Smooth muscle cell (in vitro differentiated cells): ENCODE data around the gene TTLL11. TPM values are rescaled to one million over a fixed set of nuclear protein-coding genes. Genes with fewer than 3 reads are reported as not detected.
"Not testable (repeated sequence)": the region's sequence is repeated elsewhere in the genome, so short reads cannot be mapped to it uniquely, and the experiment has no call there.

ENCODE experiments used
- DNase-seq: peaks from one replicate; lab custom pipeline; 2025; ENCODE audit not compliant: unreplicated experiment; lab: John Stamatoyannopoulos, UW
- H2AFZ ChIP-seq: fragments of 200-600 bp; sonication (generic); 2 replicates; pipeline ENCODE4 v1.6.0; 2016; ENCODE audit warnings: antibody characterized with exemption, low read depth, mild to moderate bottlenecking
- H3F3A ChIP-seq: fragments of 200-600 bp; sonication (generic); 2 replicates; pipeline ENCODE4 v1.6.0; 2017; ENCODE audit warnings: antibody characterized with exemption, low read depth
- H3K27ac ChIP-seq: fragments of 200-600 bp; sonication (generic); 2 replicates; pipeline ENCODE4 v1.5.1; 2016; ENCODE audit warnings: low read depth, mild to moderate bottlenecking
- H3K27me3 ChIP-seq: fragments of 200-600 bp; sonication (generic); 2 replicates; pipeline ENCODE4 v1.6.1; 2016; ENCODE audit warnings: low read depth, mild to moderate bottlenecking
- H3K36me3 ChIP-seq: fragments of 200-600 bp; sonication (generic); 2 replicates; pipeline ENCODE4 v1.5.1; 2016; ENCODE audit warnings: low read depth
- H3K4me1 ChIP-seq: fragments of 200-600 bp; sonication (generic); 2 replicates; pipeline ENCODE4 v1.5.1; 2016; ENCODE audit warnings: low read depth
- H3K4me2 ChIP-seq: fragments of 200-600 bp; sonication (generic); 2 replicates; pipeline ENCODE4 v1.6.0; 2016; ENCODE audit warnings: mild to moderate bottlenecking
- H3K4me3 ChIP-seq: fragments of 200-600 bp; sonication (generic); 2 replicates; pipeline ENCODE4 v1.5.1; 2016; ENCODE audit warnings: mild to moderate bottlenecking
- H3K79me2 ChIP-seq: fragments of 200-600 bp; sonication (generic); 2 replicates; pipeline ENCODE4 v1.6.0; 2016; ENCODE audit warnings: low read depth, mild to moderate bottlenecking
- H3K9ac ChIP-seq: fragments of 200-600 bp; sonication (generic); 2 replicates; pipeline ENCODE4 v1.6.0; 2016; ENCODE audit warnings: low read depth
- H3K9me3 ChIP-seq: fragments of 200-600 bp; sonication (generic); replicated peaks from 2 replicates; pipeline ENCODE4 v1.5.1; 2016; ENCODE audit warnings: low read depth
- H4K20me1 ChIP-seq: fragments of 200-600 bp; sonication (generic); 2 replicates; pipeline ENCODE4 v1.6.0; 2016; ENCODE audit warnings: low read depth
- CTCF ChIP-seq: fragments of 200-600 bp; sonication (generic); IDR thresholded peaks from 2 replicates; pipeline ENCODE4 v1.5.1; 2017; ENCODE audit warnings: borderline replicate concordance, mild to moderate bottlenecking, antibody characterized with exemption; ENCODE audit not compliant: insufficient read depth, poor library complexity, severe bottlenecking
- WGBS: methylation state at CpG from one replicate; pipeline ENCODE4 v1.1.7; 2016; ENCODE audit warnings: low lambda C conversion rate; 5-methylcytosine and 5-hydroxymethylcytosine counted together
- polyA plus RNA-seq: library from polyadenylated mRNA; unstranded; fragments of >200 nt; fragmentation: Nextera tagmentation; extraction: Ambion mirVana; gene quantifications from 2 replicates; pipeline ENCODE4 v1.2.1, GENCODE V29; 2016
- total RNA-seq: library from RNA; depleted of rRNA; stranded (reverse); fragments of >200 nt; gene quantifications from 2 replicates; pipeline ENCODE4 v1.2.3, GENCODE V29; 2014

TTLL11 gene
- total and polyA plus RNA-seq, 2 experiments from 2014 or later = 2.6 to 3.7 TPM

GRCh38 chr9:121897140-121897539 is 196.0 kb downstream of the TTLL11 start:
- no peak overlapping the region for H3K4me3 ChIP-seq
- no peak for DNase-seq
- no peak overlapping the region for H3K27ac ChIP-seq
- peaks cover 6% of the 10 kb centered on the region for H3K4me1 ChIP-seq
- 92% methylated on average over 10 of the region's 10 CpGs for WGBS
- no peak for TF ChIP-seq CTCF
- no peaks in the 10 kb centered on the region for H3K79me2 ChIP-seq
- no peaks in the 10 kb centered on the region for H4K20me1 ChIP-seq
- H2AFZ ChIP-seq = no peak overlapping the region
- H3K9ac ChIP-seq = no peak overlapping the region
- no peak overlapping the region for H3K4me2 ChIP-seq
- no peaks in the 10 kb centered on the region for H3K9me3 ChIP-seq
- H3F3A ChIP-seq = peaks cover 10% of the 10 kb centered on the region
- H3K36me3 ChIP-seq = no peaks in the 10 kb centered on the region
- no peaks in the 10 kb centered on the region for H3K27me3 ChIP-seq

- Histone ChIP-seq H3K4me1 (peaks cover under 1% of the 10 kb centered on the region), H3K36me3 (no peaks in the 10 kb centered on the region), H3K27ac (no peak overlapping the region), H3K79me2 (no peaks in the 10 kb centered on the region), H3K9ac (no peak overlapping the region), H3F3A (peaks cover 8% of the 10 kb centered on the region), H3K27me3 (no peaks in the 10 kb centered on the region), H2AFZ (no peak overlapping the region), H4K20me1 (no peaks in the 10 kb centered on the region), H3K9me3 (no peaks in the 10 kb centered on the region), H3K4me2 (no peak overlapping the region), H3K4me3 (no peak overlapping the region)
- DNase-seq = no peak
- TF ChIP-seq CTCF = no peak
- 95% methylated on average over 27 of the region's 27 CpGs for WGBS
Measured at GRCh38 chr9:121896545-121896943, 196.6 kb downstream of the TTLL11 start.

- H3K4me3 ChIP-seq = no peak overlapping the region
- WGBS = 85% methylated on average over 12 of the region's 12 CpGs
- H3K4me2 ChIP-seq = no peak overlapping the region
- H3K4me1 ChIP-seq = no peaks in the 10 kb centered on the region
- H4K20me1 ChIP-seq = no peaks in the 10 kb centered on the region
- peaks cover 2% of the 10 kb centered on the region for H3F3A ChIP-seq
- H2AFZ ChIP-seq = no peak overlapping the region
- H3K36me3 ChIP-seq = no peaks in the 10 kb centered on the region
- H3K27ac ChIP-seq = no peak overlapping the region
- DNase-seq = no peak
- no peak overlapping the region for H3K9ac ChIP-seq
- TF ChIP-seq CTCF = no peak
- H3K9me3 ChIP-seq = no peaks in the 10 kb centered on the region
- no peaks in the 10 kb centered on the region for H3K79me2 ChIP-seq
- H3K27me3 ChIP-seq = no peaks in the 10 kb centered on the region
Measured at GRCh38 chr9:121895818-121896544, 197.1 kb downstream of the TTLL11 start.

- Histone ChIP-seq H3K9me3 (no peaks in the 10 kb centered on the region), H3K4me1 (no peaks in the 10 kb centered on the region), H3K27ac (no peak overlapping the region), H3K9ac (no peak overlapping the region), H3F3A (no peaks in the 10 kb centered on the region), H2AFZ (no peak overlapping the region), H3K36me3 (no peaks in the 10 kb centered on the region), H3K27me3 (no peaks in the 10 kb centered on the region), H3K4me2 (no peak overlapping the region), H3K4me3 (no peak overlapping the region), H3K79me2 (no peaks in the 10 kb centered on the region), H4K20me1 (no peaks in the 10 kb centered on the region)
- DNase-seq = no peak
- WGBS = 67% methylated on average over 7 of the region's 7 CpGs
- no peak for TF ChIP-seq CTCF
Measured at GRCh38 chr9:121895358-121895757, 197.8 kb downstream of the TTLL11 start.

- H3K79me2 ChIP-seq, H3K9ac ChIP-seq, H3K4me2 ChIP-seq, DNase-seq, H3K4me3 ChIP-seq, H3K36me3 ChIP-seq, H3F3A ChIP-seq, H3K9me3 ChIP-seq, H4K20me1 ChIP-seq, H2AFZ ChIP-seq, H3K4me1 ChIP-seq, H3K27me3 ChIP-seq, H3K27ac ChIP-seq: not testable (repeated sequence)
- WGBS = 60% methylated on average over 2 of the region's 2 CpGs
Measured at GRCh38 chr9:121894380-121894779, 198.7 kb downstream of the TTLL11 start.
